ENCODE data around the gene ZNF329. TPM values are rescaled to one million over a fixed set of nuclear protein-coding genes. Genes with fewer than 3 reads are reported as not detected.

ZNF329 gene
- total and polyA plus RNA-seq, 2 of the 8 experiments (the other 6 are each of a cell fraction or from before 2014, with no cell fraction given) = 5.8 to 11.2 TPM

GRCh38 chr19:58083021-58083420 lies 67.6 kb downstream of the ZNF329 start (continued):
- TF ChIP-seq CHD7 (IDR thresholded peaks at IDR 0.05; ENCODE audit: insufficient replicate concordance, low read length) (no peak), SP2 (IDR thresholded peaks at IDR 0.05; ENCODE audit: low read length) (no peak), TBP (IDR thresholded peaks at IDR 0.05; ENCODE audit: low read depth, low read length) (no peak), HDAC6 (IDR thresholded peaks at IDR 0.05; ENCODE audit: low read depth, low read length) (no peak), E2F6 (IDR thresholded peaks at IDR 0.05) (no peak), BCL11A (IDR thresholded peaks at IDR 0.05; ENCODE audit: low read depth in 2 of 2, low read length in 2 of 2) (no peak), CEBPB (IDR thresholded peaks at IDR 0.05; ENCODE audit: low read depth, low read length) (no peak), BRCA1 (IDR thresholded peaks at IDR 0.05; ENCODE audit: low read depth, low read length) (no peak), SIN3A (conservative IDR thresholded peaks at IDR 0.05 in 1 of 2, IDR thresholded peaks at IDR 0.05 in 1 of 2; ENCODE audit: low read depth in 1 of 2, low read length in 2 of 2) (no peak), JUND (IDR thresholded peaks at IDR 0.05; ENCODE audit: low read length) (no peak), CREB1 (IDR thresholded peaks at IDR 0.05) (no peak), CBX8 (IDR thresholded peaks at IDR 0.05; ENCODE audit: borderline replicate concordance, low read depth, low read length) (no peak), SP4 (IDR thresholded peaks at IDR 0.05; ENCODE audit: low read length) (no peak)
